BLaER1 (cell line): Measurements from ENCODE around the gene SLC25A10.

Source experiments
- H3K27ac ChIP-seq: shearing (Covaris generic); formaldehyde crosslinking; 2 replicates; pipeline ENCODE4 v1.8.1; 2022
- H3K27me3 ChIP-seq: shearing (Covaris generic); formaldehyde crosslinking; 2 replicates; pipeline ENCODE4 v1.8.1; 2022
- H3K36me3 ChIP-seq: shearing (Covaris generic); formaldehyde crosslinking; 2 replicates; pipeline ENCODE4 v1.8.1; 2022
- H3K4me1 ChIP-seq: shearing (Covaris generic); formaldehyde crosslinking; 2 replicates; pipeline ENCODE4 v1.8.1; 2022
- H3K4me2 ChIP-seq: shearing (Covaris generic); formaldehyde crosslinking; 2 replicates; pipeline ENCODE4 v1.8.1; 2022
- H3K4me3 ChIP-seq: shearing (Covaris generic); formaldehyde crosslinking; 2 replicates; pipeline ENCODE4 v1.8.1; 2022
- H3K9ac ChIP-seq: shearing (Covaris generic); formaldehyde crosslinking; 2 replicates; pipeline ENCODE4 v1.8.1; 2022
- H3K9me3 ChIP-seq: shearing (Covaris generic); formaldehyde crosslinking; 2 replicates; pipeline ENCODE4 v1.8.1; 2022
- H4K20me1 ChIP-seq: shearing (Covaris generic); formaldehyde crosslinking; 2 replicates; pipeline ENCODE4 v1.8.1; 2022
- Cebpa-rat ChIP-seq: shearing (Covaris generic); IDR thresholded peaks from 2 replicates; pipeline ENCODE4 v1.8.1; 2022

SLC25A10 gene

GRCh38 chr17:81685108-81685507 lies 27.0 kb upstream of the SLC25A10 start:
- Histone ChIP-seq H3K4me3 (peak overlapping the region; percentile 96), H4K20me1 (peaks cover 72% of the 10 kb centered on the region), H3K27me3 (no peaks in the 10 kb centered on the region)

GRCh38 chr17:81686614-81687013 lies 25.5 kb upstream of the SLC25A10 start:
- H3K27me3 ChIP-seq = no peaks in the 10 kb centered on the region
- no peak overlapping the region for H3K4me2 ChIP-seq
- peaks cover 65% of the 10 kb centered on the region for H3K36me3 ChIP-seq
- H3K4me1 ChIP-seq = peaks cover 28% of the 10 kb centered on the region
- no peak overlapping the region; the same call in 1 of the 2 replicates for H3K9ac ChIP-seq
- H3K4me3 ChIP-seq = no peak overlapping the region
- no peaks in the 10 kb centered on the region for H3K9me3 ChIP-seq
- peaks cover 87% of the 10 kb centered on the region for H4K20me1 ChIP-seq
- TF ChIP-seq Cebpa-rat = no peak
- no peak overlapping the region for H3K27ac ChIP-seq

More at GRCh38 chr17:81685108-81685507, 27.0 kb upstream of the SLC25A10 start:
- H3K36me3 ChIP-seq = peaks cover 64% of the 10 kb centered on the region
- peak overlapping the region; percentile 93 for H3K9ac ChIP-seq
- H3K27ac ChIP-seq = peak overlapping the region; percentile 90
- H3K9me3 ChIP-seq = no peaks in the 10 kb centered on the region
- H3K4me2 ChIP-seq = peak overlapping the region; percentile 97
- peaks cover 43% of the 10 kb centered on the region for H3K4me1 ChIP-seq
- no peak for TF ChIP-seq Cebpa-rat

GRCh38 chr17:81687770-81688541 lies 24.1 kb upstream of the SLC25A10 start:
- Histone ChIP-seq H3K27me3 (no peaks in the 10 kb centered on the region), H3K4me1 (peaks cover 15% of the 10 kb centered on the region), H3K36me3 (peaks cover 78% of the 10 kb centered on the region), H3K9ac (peak overlapping the region; percentile 34; the same call in 1 of the 2 replicates), H3K4me2 (no peak overlapping the region), H3K9me3 (no peaks in the 10 kb centered on the region), H4K20me1 (peaks cover 94% of the 10 kb centered on the region), H3K27ac (no peak overlapping the region), H3K4me3 (no peak overlapping the region)
- TF ChIP-seq Cebpa-rat = no peak

- no peaks in the 10 kb centered on the region for H3K27me3 ChIP-seq
- H3K36me3 ChIP-seq = peaks cover 85% of the 10 kb centered on the region
- no peak overlapping the region for H3K4me3 ChIP-seq
- no peak overlapping the region for H3K4me2 ChIP-seq
- H3K27ac ChIP-seq = no peak overlapping the region
- H3K4me1 ChIP-seq = peaks cover 15% of the 10 kb centered on the region
- H3K9ac ChIP-seq = 0 out of 2 replicates have a peak overlapping the region, but pooled peaks have one; percentile 34
- H3K9me3 ChIP-seq = no peaks in the 10 kb centered on the region
- TF ChIP-seq Cebpa-rat = no peak
- H4K20me1 ChIP-seq = peaks cover 95% of the 10 kb centered on the region
These were observed 23.5 kb upstream of the SLC25A10 start for GRCh38 chr17:81688616-81689015.

GRCh38 chr17:81690066-81690465 lies 22.0 kb upstream of the SLC25A10 start:
- no peaks in the 10 kb centered on the region for H3K27me3 ChIP-seq
- no peaks in the 10 kb centered on the region for H3K9me3 ChIP-seq
- H4K20me1 ChIP-seq = peaks cover 99% of the 10 kb centered on the region
- no peak overlapping the region for H3K4me2 ChIP-seq
- no peak overlapping the region for H3K4me3 ChIP-seq
- TF ChIP-seq Cebpa-rat = no peak
- no peak overlapping the region for H3K27ac ChIP-seq
- 0 out of 2 replicates have a peak overlapping the region, but pooled peaks have one; percentile 15 for H3K9ac ChIP-seq
- H3K36me3 ChIP-seq = peaks cover 99% of the 10 kb centered on the region
- H3K4me1 ChIP-seq = peaks cover 8% of the 10 kb centered on the region

- Histone ChIP-seq H3K36me3 (peaks cover 100% of the 10 kb centered on the region), H3K9me3 (no peaks in the 10 kb centered on the region), H3K9ac (0 out of 2 replicates have a peak overlapping the region, but pooled peaks have one; percentile 15), H3K27ac (no peak overlapping the region), H3K4me2 (no peak overlapping the region), H3K27me3 (no peaks in the 10 kb centered on the region), H4K20me1 (peaks cover 99% of the 10 kb centered on the region), H3K4me1 (peaks cover 3% of the 10 kb centered on the region), H3K4me3 (no peak overlapping the region)
- no peak for TF ChIP-seq Cebpa-rat
These were observed 21.5 kb upstream of the SLC25A10 start for GRCh38 chr17:81690549-81690948.

- Histone ChIP-seq H3K4me1 (no peaks in the 10 kb centered on the region), H3K36me3 (peaks cover 100% of the 10 kb centered on the region), H3K9ac (no peak overlapping the region), H3K4me2 (no peak overlapping the region), H3K9me3 (no peaks in the 10 kb centered on the region), H3K27ac (no peak overlapping the region), H3K27me3 (no peaks in the 10 kb centered on the region), H3K4me3 (no peak overlapping the region), H4K20me1 (peaks cover 99% of the 10 kb centered on the region)
- no peak for TF ChIP-seq Cebpa-rat
These were observed 20.9 kb upstream of the SLC25A10 start for GRCh38 chr17:81691196-81691595.

- Histone ChIP-seq H3K27ac (no peak overlapping the region), H4K20me1 (peaks cover 99% of the 10 kb centered on the region), H3K36me3 (peaks cover 100% of the 10 kb centered on the region), H3K27me3 (no peaks in the 10 kb centered on the region), H3K4me1 (no peaks in the 10 kb centered on the region), H3K4me3 (no peak overlapping the region), H3K9me3 (no peaks in the 10 kb centered on the region), H3K4me2 (no peak overlapping the region), H3K9ac (no peak overlapping the region)
- no peak for TF ChIP-seq Cebpa-rat
These were observed 20.5 kb upstream of the SLC25A10 start for GRCh38 chr17:81691608-81692007.

- no peak overlapping the region for H3K9ac ChIP-seq
- peaks cover 98% of the 10 kb centered on the region for H4K20me1 ChIP-seq
These were observed 18.4 kb upstream of the SLC25A10 start for GRCh38 chr17:81693509-81694210.

GRCh38 chr17:81694810-81695209 lies 17.3 kb upstream of the SLC25A10 start:
- H3K4me2 ChIP-seq = no peak overlapping the region
- H3K36me3 ChIP-seq = peaks cover 100% of the 10 kb centered on the region
- H3K27ac ChIP-seq = no peak overlapping the region
- H4K20me1 ChIP-seq = peaks cover 98% of the 10 kb centered on the region
- no peak overlapping the region for H3K9ac ChIP-seq
- H3K9me3 ChIP-seq = no peaks in the 10 kb centered on the region
- no peak overlapping the region for H3K4me3 ChIP-seq
- no peak for TF ChIP-seq Cebpa-rat
- no peaks in the 10 kb centered on the region for H3K4me1 ChIP-seq
- no peaks in the 10 kb centered on the region for H3K27me3 ChIP-seq

More at GRCh38 chr17:81693509-81694210, 18.4 kb upstream of the SLC25A10 start:
- no peak overlapping the region for H3K4me2 ChIP-seq
- no peak for TF ChIP-seq Cebpa-rat
- no peaks in the 10 kb centered on the region for H3K4me1 ChIP-seq
- H3K36me3 ChIP-seq = peaks cover 100% of the 10 kb centered on the region
- H3K27ac ChIP-seq = no peak overlapping the region
- no peaks in the 10 kb centered on the region for H3K9me3 ChIP-seq
- H3K4me3 ChIP-seq = no peak overlapping the region
- no peaks in the 10 kb centered on the region for H3K27me3 ChIP-seq
